Kasumi-1 (cell line): Measurements from ENCODE around the gene CYTH2.
"Not testable (repeated sequence)": the region's sequence is repeated elsewhere in the genome, so short reads cannot be mapped to it uniquely, and the experiment has no call there.

Source experiments
- DNase-seq, 2 experiments: peaks; one replicate each; lab custom pipeline; 2025; lab: John Stamatoyannopoulos, UW

CYTH2 gene

DNA sequence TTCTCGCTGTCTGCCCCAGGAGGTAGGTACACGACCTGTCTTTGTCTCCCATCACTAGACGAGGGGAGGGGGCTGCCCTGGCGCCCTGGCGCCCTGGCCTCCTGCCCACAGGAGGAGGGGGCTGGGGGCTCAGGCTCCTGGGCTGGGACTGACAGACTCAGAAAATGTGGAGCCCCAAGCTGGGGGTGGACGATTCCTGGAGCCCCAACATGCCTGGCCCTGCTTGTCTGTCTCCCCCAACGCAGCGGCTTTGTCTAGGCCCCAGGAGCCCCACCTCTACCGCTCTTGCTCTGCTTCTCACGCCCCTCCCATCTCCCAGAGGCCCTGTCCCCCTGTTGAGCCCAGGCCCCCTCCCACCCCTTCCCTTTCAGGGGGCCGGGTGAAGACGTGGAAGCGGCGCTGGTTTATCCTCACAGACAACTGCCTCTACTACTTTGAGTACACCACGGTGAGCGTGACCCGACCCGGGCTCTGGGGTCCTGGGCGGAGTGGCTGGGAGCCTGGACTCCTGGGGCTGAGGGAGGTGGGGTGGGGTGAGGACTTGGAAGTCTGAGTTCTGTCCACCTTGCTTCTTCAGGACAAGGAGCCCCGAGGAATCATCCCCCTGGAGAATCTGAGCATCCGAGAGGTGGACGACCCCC lies 8.6 kb downstream of the CYTH2 start:
- DNase-seq: no peak

DNA sequence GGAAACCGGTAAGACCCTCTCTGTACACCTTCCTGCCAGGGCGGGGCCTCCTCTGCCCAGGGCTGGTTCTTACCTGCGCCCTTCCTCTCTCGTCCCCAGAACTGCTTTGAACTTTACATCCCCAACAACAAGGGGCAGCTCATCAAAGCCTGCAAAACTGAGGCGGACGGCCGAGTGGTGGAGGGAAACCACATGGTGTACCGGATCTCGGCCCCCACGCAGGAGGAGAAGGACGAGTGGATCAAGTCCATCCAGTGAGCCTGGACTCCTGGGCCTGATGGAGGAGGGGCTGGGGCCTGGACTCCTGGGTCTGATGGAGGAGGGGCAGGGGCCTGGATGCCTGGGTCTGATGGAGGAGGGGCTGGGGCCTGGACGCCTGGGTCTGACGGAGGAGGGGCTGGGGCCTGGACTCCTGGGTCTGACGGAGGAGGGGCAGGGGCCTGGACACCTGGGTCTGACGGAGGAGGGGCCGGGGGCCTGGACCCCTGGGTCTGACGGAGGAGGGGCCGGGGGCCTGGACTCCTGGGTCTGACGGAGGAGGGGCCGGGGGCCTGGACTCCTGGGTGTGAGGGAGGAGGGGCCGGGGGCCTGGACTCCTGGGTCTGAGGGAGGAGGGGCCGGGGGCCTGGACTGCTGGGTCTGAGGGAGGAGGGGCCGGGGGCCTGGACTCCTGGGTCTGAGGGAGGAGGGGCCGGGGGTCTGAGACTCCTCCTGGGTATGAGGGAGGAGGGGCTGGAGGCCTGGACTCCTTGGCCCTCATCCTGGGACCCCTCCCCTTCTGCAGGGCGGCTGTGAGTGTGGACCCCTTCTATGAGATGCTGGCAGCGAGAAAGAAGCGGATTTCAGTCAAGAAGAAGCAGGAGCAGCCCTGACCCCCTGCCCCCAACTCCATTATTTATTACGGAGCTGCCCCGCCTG lies 9.4 kb downstream of the CYTH2 start:
- no peak for DNase-seq

DNA sequence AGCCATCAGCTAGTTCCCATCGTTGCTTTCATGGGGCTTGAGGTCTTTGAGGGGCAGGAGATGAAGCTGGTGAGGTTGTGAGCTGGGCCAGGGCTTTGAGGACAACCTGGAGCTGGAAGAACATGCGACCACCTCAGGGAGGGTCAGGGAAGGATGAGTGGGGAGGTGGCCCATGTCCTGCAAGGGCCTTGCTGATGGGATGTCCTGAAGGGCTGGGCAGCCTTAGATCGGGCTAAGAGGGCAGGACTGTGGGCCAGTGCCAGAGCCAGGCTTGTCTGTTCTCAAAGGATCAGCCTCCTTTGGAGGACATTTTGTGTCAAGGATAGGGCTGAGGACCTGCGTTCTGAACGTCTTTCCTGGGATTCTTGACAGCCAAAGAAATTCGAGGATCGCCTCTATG lies 10.5 kb downstream of the CYTH2 start:
- no peak for DNase-seq

DNA sequence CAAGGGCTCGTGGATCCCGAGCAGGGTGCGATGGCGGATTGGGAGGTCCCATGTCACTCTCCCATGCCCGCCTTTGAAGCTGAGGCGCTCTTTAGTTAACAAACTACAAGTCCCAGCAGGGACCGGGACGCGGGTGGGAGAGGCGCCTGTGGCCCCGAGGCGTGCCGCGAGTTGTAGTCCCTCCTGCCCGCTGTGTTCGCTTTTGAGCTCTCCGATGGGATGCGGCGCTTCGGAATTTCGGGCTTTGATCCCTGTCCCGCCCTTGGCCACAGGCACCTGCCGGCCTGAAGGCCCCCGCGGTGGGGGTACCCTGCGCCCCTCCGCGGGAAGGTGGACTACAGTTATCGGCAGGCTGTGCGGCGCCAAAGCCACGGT lies 11.0 kb downstream of the CYTH2 start:
- no peak for DNase-seq

DNA sequence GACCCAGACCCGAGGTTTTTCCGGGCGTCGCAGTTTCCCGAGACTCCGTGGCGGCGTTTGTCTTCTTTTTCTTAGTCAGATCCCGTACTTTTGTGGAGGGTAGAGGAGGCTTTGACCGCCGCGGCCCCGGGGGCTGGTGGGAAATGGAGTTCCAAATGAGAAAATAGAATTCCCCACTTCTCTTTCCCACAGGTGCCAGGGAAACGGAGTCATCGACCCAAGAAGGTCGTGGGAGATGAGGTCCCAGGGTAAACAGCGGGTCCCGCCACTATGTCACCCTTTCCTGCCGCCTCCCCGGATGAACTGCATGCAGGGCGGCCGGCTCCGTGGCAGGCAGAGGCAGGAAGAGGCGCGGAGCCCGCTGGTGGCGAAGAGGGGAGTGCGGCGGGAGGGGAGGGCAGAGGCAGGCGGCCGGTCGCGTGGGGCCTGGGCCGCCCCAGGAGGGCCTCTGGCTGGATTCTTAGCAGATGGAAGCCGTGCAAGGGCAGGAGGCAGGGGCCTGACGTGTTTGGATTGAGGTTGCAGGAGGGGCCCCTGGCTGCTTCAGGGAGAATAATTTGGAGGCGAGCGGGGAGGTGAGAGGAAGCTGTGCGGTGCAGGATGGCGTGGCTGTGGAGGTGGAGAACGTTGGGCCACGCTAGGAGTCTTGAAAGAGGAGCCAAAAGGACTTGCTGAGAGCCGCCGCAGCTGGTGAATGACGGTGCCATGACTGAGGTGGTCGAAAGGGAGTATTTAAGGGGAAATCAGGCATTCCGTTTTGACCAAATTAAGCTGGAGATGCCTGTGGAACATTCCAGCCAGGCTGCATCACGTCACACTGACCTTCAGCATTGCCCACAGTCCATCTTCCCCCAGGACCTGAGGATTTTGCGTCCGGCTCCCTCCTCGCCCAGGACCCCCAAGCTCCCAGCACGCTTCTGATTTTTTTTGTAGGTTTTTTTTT lies 11.7 kb downstream of the CYTH2 start:
- DNase-seq: peak; percentile 10 to 28

DNA sequence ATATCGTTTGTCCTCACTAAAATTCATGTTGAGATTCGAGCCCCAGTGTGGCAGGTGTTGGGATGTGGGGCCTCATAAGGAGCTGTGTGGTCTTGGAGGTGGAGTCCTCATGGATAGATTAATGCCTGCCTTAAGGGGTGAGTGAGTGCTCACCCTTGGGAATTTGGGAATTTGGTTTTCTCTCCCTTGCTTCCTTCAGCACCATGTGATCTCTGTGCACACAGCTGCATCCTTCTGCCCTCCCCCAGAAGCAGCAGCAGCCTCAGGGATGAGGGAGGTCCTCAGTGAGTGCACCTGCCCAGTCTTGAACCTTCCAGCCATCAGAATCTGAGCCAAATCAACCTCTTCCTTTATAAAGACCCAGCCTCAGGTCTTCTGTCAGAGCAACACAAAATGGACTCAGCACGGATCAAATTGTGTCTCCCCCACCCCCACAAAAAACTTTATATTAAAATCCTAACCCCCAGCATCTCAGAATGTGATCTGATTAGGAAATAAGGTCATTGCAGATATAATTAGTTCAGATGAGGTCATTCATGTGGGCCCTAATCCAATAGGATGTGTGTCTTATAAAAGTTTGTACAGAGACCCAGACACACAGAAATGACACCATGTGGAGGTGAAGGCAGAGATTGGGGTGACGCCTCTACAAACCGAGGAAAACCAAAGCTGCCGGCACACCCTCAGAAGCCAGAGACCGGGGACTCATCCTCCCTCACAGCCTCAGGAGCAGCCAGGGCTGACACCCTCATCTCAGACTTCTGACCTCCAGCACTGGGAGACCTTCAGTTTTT lies 12.9 kb downstream of the CYTH2 start:
- DNase-seq: no peak

DNA sequence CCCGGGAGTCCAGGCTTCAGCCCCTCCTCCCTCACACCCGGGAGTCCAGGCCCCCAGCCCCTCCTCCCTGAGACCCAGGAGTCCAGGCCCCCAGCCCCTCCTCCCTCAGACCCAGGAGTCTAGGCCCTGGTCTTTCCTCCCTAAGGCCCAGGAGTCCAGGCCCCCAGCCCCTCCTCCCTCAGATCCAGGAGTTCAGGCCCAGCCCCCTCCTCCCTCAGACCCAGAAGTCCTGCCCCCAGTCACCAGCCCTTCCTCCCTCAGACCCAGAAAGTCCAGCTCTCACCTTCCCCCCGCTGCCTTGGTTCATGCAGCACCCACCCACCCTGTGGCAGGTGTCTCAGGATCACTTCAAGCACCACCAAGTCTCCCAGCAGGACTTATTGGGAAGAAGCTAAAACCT lies 14.1 kb downstream of the CYTH2 start:
- no peak for DNase-seq

DNA sequence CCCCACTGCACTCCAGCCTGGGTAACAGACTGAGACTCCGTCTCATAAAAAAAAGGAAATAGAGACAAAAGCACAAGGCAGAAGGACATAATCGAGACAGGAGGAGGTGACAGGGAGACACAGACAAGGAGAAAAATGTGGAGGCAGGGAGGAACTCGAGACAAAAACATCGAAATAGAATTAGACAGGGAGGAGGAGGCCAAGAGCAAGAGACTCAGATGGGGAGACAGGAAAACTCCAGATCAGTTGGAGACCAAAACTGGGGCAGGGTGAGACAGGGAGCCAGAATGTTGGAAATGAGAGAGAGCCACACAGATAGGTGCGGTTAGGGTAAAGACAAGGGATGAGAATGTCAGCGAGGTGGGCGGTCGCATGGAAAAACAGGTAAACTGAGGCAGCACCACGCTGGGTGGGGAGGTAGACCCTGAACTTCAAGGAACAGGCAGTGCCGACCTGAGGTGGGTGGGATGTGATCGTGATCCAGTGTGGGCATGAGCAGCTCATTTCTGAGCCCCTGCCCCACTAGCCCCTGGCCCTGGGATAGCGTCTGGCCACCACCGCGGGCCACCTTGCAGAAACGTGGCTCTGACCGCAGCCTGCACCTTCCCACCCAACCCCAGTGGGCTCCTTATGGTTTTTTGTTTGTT lies 15.2 kb downstream of the CYTH2 start:
- no peak for DNase-seq

DNA sequence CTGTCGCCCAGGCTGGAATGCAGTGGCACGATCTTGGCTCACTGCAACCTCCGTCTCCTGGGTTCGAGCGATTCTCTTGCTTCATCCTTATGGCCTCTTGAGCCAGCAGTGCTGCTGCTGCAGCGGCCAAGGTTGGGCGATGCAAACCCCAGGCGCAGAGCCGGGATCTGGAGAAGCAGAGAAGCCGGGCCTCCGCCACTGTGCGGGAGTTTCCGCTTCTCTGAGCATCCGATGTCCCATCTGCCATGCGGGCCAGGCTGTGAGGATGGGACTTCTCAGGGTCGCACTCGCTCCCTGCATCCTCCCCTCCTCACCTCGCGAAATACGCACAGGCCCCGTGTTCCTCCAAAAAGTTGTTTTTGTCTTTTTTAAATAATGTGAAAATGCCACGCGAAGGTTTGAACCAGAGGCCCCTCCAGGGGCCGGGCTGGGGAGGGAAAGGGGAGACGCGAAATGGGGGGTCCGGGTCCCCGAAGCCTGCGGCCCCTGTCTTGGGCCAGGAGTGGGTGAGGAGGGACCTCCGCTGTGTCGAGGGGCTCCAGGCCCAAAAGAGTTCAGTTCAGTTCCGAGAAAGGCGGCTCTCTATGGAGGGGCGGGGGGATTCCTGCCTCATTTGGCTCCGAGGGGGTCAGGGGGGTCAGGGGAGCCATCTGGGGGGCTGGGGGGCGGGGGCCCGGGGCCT lies 15.9 kb downstream of the CYTH2 start:
- DNase-seq: no peak

DNA sequence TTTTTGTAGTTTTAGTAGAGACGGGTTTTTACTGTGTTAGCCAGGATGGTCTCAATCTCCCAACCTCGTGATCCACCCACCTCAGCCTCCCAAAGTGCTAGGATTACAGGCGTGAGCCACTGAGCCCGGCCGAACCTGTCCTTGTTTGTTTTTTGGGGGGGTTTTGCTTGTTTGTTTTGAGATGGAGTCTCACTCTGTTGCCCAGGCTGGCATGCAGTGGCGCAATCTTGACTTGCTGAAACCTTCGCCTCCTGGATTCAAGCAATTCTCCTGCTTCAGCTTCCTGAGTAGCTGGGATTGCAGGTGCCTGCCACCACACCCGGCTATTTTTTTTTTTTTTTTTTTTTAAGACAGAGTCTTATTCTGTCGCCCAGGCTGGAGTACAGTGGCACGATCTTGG lies 17.5 kb downstream of the CYTH2 start:
- DNase-seq: not testable (repeated sequence)

DNA sequence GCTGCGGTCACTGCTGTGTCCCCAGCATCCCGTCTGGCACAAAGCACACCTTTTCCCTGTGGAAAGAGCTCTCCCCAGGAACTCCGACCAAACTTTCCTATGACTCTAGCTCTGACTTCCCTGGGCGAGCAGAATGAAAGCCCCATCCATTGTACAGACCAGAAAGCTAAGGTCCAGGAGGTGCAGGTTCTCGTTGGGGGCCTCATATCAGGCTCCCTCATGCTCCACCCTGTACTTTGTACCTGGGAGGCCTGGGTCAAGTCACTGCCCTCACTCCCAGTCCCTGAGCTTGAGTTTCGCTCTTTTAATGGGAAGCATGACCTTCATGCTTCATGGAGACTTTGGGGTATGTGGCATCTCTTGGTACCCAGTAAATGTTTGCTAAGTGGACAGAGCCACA lies 18.4 kb downstream of the CYTH2 start:
- no peak for DNase-seq

DNA sequence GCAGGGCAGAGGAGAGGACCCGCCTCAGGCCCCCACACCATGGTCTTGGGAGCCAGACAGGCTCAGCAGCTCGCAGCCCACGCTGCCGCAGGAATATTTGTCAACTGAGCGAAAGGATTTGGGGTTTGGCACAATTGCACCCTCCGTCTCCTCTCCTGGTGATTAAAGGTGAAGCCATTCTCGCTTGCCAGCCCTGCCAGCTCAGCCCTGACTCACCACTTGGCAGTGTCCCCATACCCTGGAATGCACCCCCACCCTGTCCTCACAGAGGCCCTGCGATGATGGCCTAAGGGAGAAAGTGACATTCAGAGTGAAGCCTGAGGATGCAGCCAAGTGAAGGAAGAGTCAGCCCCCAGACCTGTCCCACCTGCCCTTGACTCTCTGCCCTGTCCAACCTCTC lies 18.8 kb downstream of the CYTH2 start:
- no peak for DNase-seq

DNA sequence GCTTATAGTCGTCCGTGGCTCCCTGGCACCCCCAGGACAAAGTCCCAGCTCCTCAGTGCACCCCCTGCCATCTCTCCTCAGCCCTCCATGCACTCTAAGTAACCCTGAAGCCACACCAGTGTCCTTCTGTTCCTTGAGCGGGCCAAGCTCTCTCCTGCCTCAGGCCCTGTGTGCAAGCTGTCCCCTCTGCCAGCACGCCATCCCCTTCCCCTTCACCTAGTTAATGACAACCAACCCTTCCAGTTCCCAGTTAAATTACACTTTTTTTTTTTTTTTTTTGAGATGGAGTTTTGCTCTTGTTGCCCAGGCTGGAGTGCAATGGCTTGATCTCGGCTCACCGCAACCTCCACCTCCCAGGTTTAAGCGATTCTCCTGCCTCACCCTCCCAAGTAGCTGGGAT lies 19.3 kb downstream of the CYTH2 start:
- DNase-seq: not testable (repeated sequence)

DNA sequence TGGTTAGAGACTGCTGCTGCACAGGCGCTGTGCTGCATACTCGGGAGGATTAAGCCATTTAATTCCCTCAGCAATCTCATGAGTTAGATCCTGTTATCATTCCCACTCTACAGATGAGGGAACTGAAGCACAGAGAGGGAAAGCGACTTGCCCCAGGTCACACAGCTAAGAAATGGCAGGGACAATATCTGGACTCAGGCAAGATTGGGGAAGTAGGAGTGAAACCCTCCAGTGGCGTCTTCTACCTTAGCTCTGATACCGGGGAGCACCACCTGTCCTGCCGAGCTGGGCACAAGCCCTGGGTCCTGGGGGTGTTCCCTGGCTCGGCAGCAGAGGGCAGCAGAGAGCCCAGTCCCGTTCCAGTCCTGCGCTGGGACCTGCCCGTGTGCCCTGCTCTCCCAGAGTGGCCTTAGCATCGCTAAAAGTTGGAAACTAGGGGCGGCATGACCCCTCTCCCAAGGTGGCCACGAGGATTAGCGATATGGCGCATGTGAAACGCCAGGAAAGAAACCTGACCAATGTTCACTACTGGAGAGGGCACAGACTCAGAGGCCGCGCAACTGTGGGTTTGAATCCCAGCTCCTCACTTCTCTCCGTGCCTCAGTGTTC lies 20.5 kb downstream of the CYTH2 start:
- DNase-seq: peak; percentile 60 to 66

DNA sequence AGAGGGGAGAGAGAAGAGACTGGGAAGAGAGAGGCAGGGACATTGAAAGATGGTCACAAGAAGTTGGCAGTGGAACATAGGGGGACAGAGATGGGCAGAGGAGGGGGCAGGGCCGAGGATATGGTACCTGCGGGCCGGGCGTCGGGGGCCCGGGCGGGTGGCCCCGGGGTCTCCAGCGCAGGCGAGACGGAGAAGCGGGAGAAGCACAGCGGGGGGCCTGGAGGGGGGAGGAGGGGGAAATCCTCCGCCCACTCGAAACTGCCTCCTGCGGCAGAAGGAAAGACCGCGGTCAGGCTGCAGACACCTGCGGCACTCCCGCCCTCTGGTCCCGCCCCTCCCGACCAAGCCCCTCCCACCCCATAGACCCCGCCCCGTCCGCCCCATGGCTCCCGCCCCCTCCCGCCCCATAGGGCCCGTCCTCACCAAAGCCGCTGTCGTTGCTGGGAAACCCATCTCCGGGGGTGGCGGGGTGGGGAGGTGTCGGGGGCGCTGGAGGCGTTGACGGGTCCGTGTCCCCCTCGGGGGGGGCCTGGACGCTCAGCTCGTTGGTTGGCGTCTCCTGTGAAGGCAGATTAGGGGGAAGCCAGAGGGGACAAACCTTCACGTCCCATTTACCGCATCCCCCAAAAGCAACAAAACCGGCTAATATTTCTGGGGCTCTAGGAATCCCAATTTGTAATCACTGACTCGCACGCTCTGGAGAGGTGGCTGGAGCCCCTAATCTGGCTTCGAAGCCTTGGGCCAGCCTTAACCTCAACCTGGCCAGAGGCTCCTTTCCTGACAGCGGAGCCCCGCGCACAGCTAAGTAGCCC lies 22.0 kb downstream of the CYTH2 start:
- DNase-seq: no peak

DNA sequence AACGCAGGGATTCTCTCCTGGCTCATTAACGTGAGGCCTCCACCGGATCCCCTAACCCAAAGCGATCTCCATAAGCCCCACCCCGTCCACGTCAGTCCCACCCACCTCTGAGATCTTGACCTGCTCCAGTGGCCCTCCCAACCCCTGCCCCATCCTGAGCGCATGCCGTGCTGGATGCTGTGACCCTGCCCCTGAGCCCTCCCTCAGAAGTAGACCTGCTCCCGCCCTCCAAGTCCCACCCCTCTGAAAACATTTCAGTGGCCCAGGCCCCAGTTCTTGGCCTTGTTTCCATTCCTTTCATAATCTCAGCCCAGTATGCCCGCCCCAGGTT lies 22.6 kb downstream of the CYTH2 start:
- no peak for DNase-seq

DNA sequence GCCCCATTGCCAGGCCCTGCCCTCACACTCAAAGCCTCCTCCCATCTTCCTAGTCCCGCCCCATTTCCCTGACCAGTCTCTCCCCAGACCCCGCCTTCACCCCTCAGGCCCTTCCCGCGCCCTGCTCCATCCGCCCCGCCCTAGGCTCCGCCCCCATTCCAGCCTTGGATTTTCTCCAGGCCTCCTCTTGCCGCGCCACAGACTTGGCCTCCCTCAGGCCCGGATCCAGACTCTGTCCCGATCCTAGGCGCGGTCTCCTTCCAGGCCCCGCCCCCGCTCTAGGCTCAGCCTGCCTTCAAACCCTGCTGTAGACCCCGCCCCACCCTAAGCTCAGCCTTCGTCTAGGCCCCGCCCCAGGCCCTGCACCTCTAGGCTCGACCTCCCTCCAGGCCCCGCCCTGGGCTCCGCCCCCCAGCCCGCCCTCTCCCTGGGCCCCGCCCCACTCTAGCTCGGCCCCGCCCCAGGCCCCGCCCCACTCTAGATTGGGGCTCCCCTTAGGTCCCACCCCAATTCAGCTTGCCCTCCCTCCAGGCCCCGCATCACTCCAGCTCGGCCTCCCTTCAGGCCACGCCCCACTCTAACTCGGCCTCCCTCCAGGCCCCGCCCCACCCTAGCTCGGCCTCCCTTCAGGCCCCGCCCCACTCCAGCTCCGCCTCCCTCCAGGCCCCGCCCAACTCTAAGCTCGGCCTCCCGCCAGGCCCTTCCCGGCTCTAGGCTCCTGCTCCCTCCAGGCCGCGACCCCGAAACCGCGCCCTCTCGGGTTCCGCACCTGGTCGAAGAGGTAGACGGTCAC lies 24.0 kb downstream of the CYTH2 start:
- peak; percentile 94 to 98 for DNase-seq

DNA sequence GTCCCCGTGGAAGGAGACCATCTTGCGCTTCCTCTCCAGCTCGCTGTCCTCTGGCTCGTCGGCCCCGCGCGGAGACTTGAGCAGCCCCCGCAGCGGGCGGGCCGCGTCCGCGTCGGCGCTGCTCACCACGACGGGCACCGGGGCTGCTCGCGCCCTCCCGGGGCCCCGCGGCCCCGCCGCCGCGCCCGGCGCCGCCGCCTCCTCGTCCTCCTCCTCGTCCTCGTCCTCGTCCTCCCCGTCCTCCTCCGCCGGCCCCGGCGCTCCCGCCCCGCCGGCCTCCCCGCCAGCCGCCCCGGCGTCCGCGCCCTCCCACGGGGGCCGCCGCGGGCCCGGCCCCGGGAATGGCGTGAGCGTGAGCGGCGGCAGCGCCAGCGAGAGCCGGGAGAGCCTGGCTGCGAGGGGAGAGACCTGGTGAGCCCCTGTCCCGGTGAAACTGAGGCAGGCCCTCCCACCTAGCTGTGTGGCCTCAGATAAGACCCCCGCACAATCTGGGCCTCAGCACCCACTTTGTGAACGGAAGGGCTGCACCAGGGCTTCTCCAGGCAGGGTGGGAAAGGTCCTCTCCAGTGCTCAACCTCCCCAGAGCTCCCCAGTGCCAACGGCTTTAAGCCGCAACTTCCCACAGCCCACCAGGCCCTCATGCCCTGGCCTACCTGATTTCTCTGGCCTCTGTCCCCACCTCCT lies 24.7 kb downstream of the CYTH2 start:
- no peak for DNase-seq
